ENCODE measurements around the gene SRSF1.

- no peak for TF ChIP-seq CTCF (IDR thresholded peaks at IDR 0.05; ENCODE audit: low read depth, low read length)
- TF ChIP-seq POLR2A (IDR thresholded peaks at IDR 0.05; ENCODE audit: extremely low read depth, insufficient read length), result no peak
- TF ChIP-seq, protein P1, sequence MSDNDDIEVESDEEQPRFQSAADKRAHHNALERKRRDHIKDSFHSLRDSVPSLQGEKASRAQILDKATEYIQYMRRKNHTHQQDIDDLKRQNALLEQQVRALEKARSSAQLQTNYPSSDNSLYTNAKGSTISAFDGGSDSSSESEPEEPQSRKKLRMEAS (IDR thresholded peaks at IDR 0.05; ENCODE audit: low read depth, low read length), result no peak
Observed at GRCh38 chr17:57983446-57983845, 23.6 kb downstream of the SRSF1 start.
